K562 (cell line): ENCODE measurements around the gene DSCAM. TPM values are rescaled to one million over a fixed set of nuclear protein-coding genes. Genes with fewer than 3 reads are reported as not detected.

ENCODE experiments used
- ATAC-seq: fragments of 200-7000 bp; cut with Tn5 transposase; 3 replicates; pipeline ENCODE4 v1.9.1; 2020; ENCODE audit warnings: moderate library complexity
- BruUV-seq: library from RNA; stranded (reverse); fragments of 400-500 nt; replicated peaks from 2 replicates; lab custom pipeline; 2021; lab: Mats Ljungman, UMichigan
- CTCF ChIA-PET: fragments of 300-600 bp; formaldehyde crosslinking; extraction: SDS; loops from one replicate; lab custom pipeline; 2021; ENCODE audit warnings: low intra/inter-chr PET ratio; lab: Yijun Ruan, JAX
- POLR2A ChIA-PET: fragments of 300-600, 350-650 bp; sonication (Branson Sonifier 250); formaldehyde crosslinking; extraction: SDS; loops from one replicate; lab custom pipeline; 2021; ENCODE audit warnings: antibody characterized with exemption, inconsistent platforms; lab: Yijun Ruan, JAX
- DNase-seq, 4 experiments: peaks; one replicate each; pipeline versions ENCODE4 v3.0.0 to v3.0.0-alpha.2; 2011 to 2018; ENCODE audit warnings: low spot score in 3 of 4, mixed read lengths in 3 of 4; ENCODE audit errors: extremely low read depth in 1 of 4
- FAIRE-seq: peaks from 2 replicates; lab custom pipeline; 2011; peaks lifted over from hg19 to GRCh38; lab: Jason Lieb, UNC
- H2AFZ ChIP-seq: 2 replicates; pipeline ENCODE4 v1.6.0; 2011; ENCODE audit warnings: low read depth, low read length, control low read depth, inconsistent platforms
- H3K27ac ChIP-seq: fragments of 200-600 bp; 3 replicates; pipeline ENCODE4 v1.8.0; 2011; ENCODE audit warnings: low read depth, mild to moderate bottlenecking, control low read depth, inconsistent platforms, low read length, moderate library complexity, mixed read lengths; ENCODE audit errors: extremely low read depth
- H3K27me3 ChIP-seq, 2 experiments: fragments of 300-600 bp in 1 of 2; 2 replicates in 1 of 2; 3 replicates in 1 of 2; pipeline versions ENCODE4 v1.6.0 to v1.8.0; 2011; ENCODE audit warnings: inconsistent platforms in 2 of 2, low read length in 2 of 2, mild to moderate bottlenecking in 1 of 2, mixed read lengths in 1 of 2, moderate library complexity in 1 of 2; ENCODE audit not compliant: control insufficient read depth in 2 of 2, insufficient read depth in 2 of 2
- H3K36me3 ChIP-seq: fragments of 300-600 bp; 3 replicates; pipeline ENCODE4 v1.8.0; 2011; ENCODE audit warnings: mild to moderate bottlenecking, low read length, inconsistent platforms; ENCODE audit not compliant: control insufficient read depth, insufficient read depth
- H3K4me1 ChIP-seq, 2 experiments: fragments of 200-600 bp in 1 of 2; replicated peaks in 1 of 2; 2 replicates in 1 of 2; 3 replicates in 1 of 2; pipeline versions ENCODE4 v1.5.1 to v1.8.0; 2011; ENCODE audit warnings: inconsistent platforms in 2 of 2, low read length in 2 of 2, mild to moderate bottlenecking in 1 of 2, mixed read lengths in 1 of 2, moderate library complexity in 1 of 2; ENCODE audit not compliant: control insufficient read depth in 2 of 2, insufficient read depth in 2 of 2
- H3K4me2 ChIP-seq: 2 replicates; pipeline ENCODE4 v1.6.1; 2011; ENCODE audit warnings: low read length, control low read depth, inconsistent platforms, mixed read lengths; ENCODE audit not compliant: insufficient read depth
- H3K4me3 ChIP-seq: fragments of 200-600 bp; sonication (generic), shearing (Covaris generic); 2 replicates; pipeline ENCODE4 v1.5.1; 2016; ENCODE audit warnings: control low read depth, inconsistent platforms
- H3K79me2 ChIP-seq: fragments of 200-600 bp; 3 replicates; pipeline ENCODE4 v1.8.0; 2011; ENCODE audit warnings: low read length, inconsistent platforms; ENCODE audit not compliant: control insufficient read depth, insufficient read depth
- H3K9ac ChIP-seq, 2 experiments: 2 replicates each; pipeline versions ENCODE4 v1.6.0 to v1.6.1; 2011; ENCODE audit warnings: low read depth in 2 of 2, low read length in 2 of 2, control low read depth in 1 of 2, inconsistent platforms in 1 of 2, mild to moderate bottlenecking in 1 of 2, mixed read lengths in 1 of 2; ENCODE audit not compliant: insufficient read depth in 1 of 2
- H3K9me1 ChIP-seq: one replicate; pipeline ENCODE4 v1.6.0; 2011; ENCODE audit warnings: inconsistent platforms, mild to moderate bottlenecking, low read length, moderate library complexity; ENCODE audit not compliant: control insufficient read depth, insufficient read depth
- H3K9me3 ChIP-seq: replicated peaks from 2 replicates; pipeline ENCODE4 v1.5.1; 2011; ENCODE audit warnings: low read depth, low read length, inconsistent platforms; ENCODE audit not compliant: control insufficient read depth, insufficient read depth
- H4K20me1 ChIP-seq: replicated peaks from 2 replicates; pipeline ENCODE4 v1.6.1; 2011; ENCODE audit warnings: low read length, inconsistent platforms, mixed read lengths; ENCODE audit not compliant: control insufficient read depth, insufficient read depth
- BRF1 ChIP-seq: IDR thresholded peaks from 3 replicates; pipeline ENCODE4 v1.6.1; 2011; ENCODE audit warnings: borderline replicate concordance, mild to moderate bottlenecking; ENCODE audit not compliant: insufficient read length; ENCODE audit errors: extremely low read depth
- PHF21A ChIP-seq: fragments of 450-650 bp; IDR thresholded peaks from 2 replicates; pipeline ENCODE4 v1.6.1; 2017; ENCODE audit warnings: low read depth, borderline replicate concordance
- SIRT6 ChIP-seq: IDR thresholded peaks from one replicate; pipeline ENCODE4 v1.6.1; 2012; ENCODE audit warnings: low read depth, mild to moderate bottlenecking, control low read depth, inconsistent platforms, low read length, moderate library complexity
- ZBTB11 ChIP-seq, 3 experiments: fragments of 200-800 bp in 1 of 3; fragments of 250-450 bp in 1 of 3; fragments of 450-650 bp in 1 of 3; sonication (Bioruptor Pico) in 1 of 3; sonication (Bioruptor generic) in 1 of 3; formaldehyde crosslinking in 1 of 3; IDR thresholded peaks; 2 replicates each; pipeline versions ENCODE4 v1.6.1 to v1.8.0; 2016 to 2022; ENCODE audit warnings: mild to moderate bottlenecking in 2 of 3, missing genetic modification characterization in 2 of 3, missing compliant biosample characterization in 1 of 3, moderate library complexity in 1 of 3
- ZNF449 ChIP-seq: fragments of 250-450 bp; sonication (Bioruptor Pico); IDR thresholded peaks from 2 replicates; pipeline ENCODE4 v1.8.0; 2022; ENCODE audit warnings: moderate library complexity, mild to moderate bottlenecking, inconsistent platforms
- WGBS: fragments of 100-300 bp; shearing (Covaris generic); methylation state at CpG from one replicate; pipeline ENCODE4 v1.1.6; 2016; ENCODE audit warnings: low coverage, mixed read lengths; ENCODE audit not compliant: insufficient coverage; ENCODE audit errors: missing lambda C conversion rate; 5-methylcytosine and 5-hydroxymethylcytosine counted together
- in situ Hi-C: fragments of 300-500 bp; cut with MboI; formaldehyde crosslinking; loops from 4 replicates; pipeline ENCODE4 v1.15.0; 2018; ENCODE audit warnings: inconsistent platforms, mixed read lengths
- intact Hi-C: fragments of 100-400 bp; cut with micrococcal nuclease; formaldehyde crosslinking; loops from 2 replicates; pipeline ENCODE4 v1.14.2; 2022
- polyA plus RNA-seq, 8 experiments: library from polyadenylated mRNA; depleted of rRNA in 4 of 8; stranded (reverse) in 5 of 8; unstranded in 3 of 8; fragments of >200 nt; fragmentation: Nextera tagmentation in 2 of 8; fragmentation: Illumina TruSeq in 1 of 8; extraction: Ambion mirVana in 2 of 8; extraction: Trizol in 1 of 8; gene quantifications; 2 replicates each; pipeline versions ENCODE4 v1.2.1 to v1.2.3, GENCODE V29; 2011 to 2014; ENCODE audit warnings: inconsistent platforms in 1 of 8, missing spikeins in 1 of 8
- total RNA-seq, 7 experiments: library from RNA; depleted of rRNA in 6 of 7; stranded (reverse); fragments of >200 nt in 6 of 7; fragmentation: Illumina TruSeq in 2 of 7; extraction: Trizol in 2 of 7; gene quantifications; 2 replicates each; pipeline versions ENCODE4 v1.2.1 to v1.2.3, GENCODE V29; 2011 to 2021; ENCODE audit warnings: low replicate concordance in 1 of 7

Gene DSCAM
- total and polyA plus RNA-seq, 9 of the 15 experiments (the other 6 are each of a cell fraction or from before 2014, with no cell fraction given), result not detected

GRCh38 chr21:40345711-40346321, 501.1 kb downstream of the DSCAM start (continued):
- no peak for TF ChIP-seq PHF21A

GRCh38 chr21:40340357-40340756, 506.6 kb downstream of the DSCAM start:
- Histone ChIP-seq H3K9me1 (no peaks in the 10 kb centered on the region), H3K4me1 (no peaks in the 10 kb centered on the region), H3K36me3 (no peaks in the 10 kb centered on the region), H3K4me2 (no peak overlapping the region), H4K20me1 (no peaks in the 10 kb centered on the region), H3K9me3 (no peaks in the 10 kb centered on the region), H3K27ac (no peak overlapping the region), H3K79me2 (no peaks in the 10 kb centered on the region), H2AFZ (no peak overlapping the region), H3K4me3 (no peak overlapping the region), H3K9ac (no peak overlapping the region), H3K27me3 (no peaks in the 10 kb centered on the region)
- in situ Hi-C loops, result no loop called here
- TF ChIP-seq SIRT6, result no peak
- no TSS peak for BruUV-seq
- DNase-seq, result no peak
- POLR2A ChIA-PET, result interaction anchor here (0.8 kb wide), 1 partner anchor 9 kb away, joined by 3 read pairs; no protein-coding TSS in a partner anchor
- no peak for ATAC-seq
- CTCF ChIA-PET, result interaction anchor here (0.6 kb wide), 1 partner anchor 278 kb away, joined by 4 read pairs; no protein-coding TSS in a partner anchor
- intact Hi-C loops, result no loop called here
- FAIRE-seq, result no peak

GRCh38 chr21:40339050-40339449, 507.9 kb downstream of the DSCAM start:
- Histone ChIP-seq H3K27me3 (no peaks in the 10 kb centered on the region), H3K4me1 (no peaks in the 10 kb centered on the region), H3K79me2 (no peaks in the 10 kb centered on the region), H3K9ac (no peak overlapping the region), H3K9me3 (no peaks in the 10 kb centered on the region), H3K27ac (no peak overlapping the region), H2AFZ (no peak overlapping the region), H3K36me3 (no peaks in the 10 kb centered on the region), H4K20me1 (no peaks in the 10 kb centered on the region), H3K4me3 (no peak overlapping the region), H3K9me1 (no peaks in the 10 kb centered on the region), H3K4me2 (no peak overlapping the region)
- ChIA-PET POLR2A (no interaction called here), CTCF (no interaction called here)
- no TSS peak for BruUV-seq
- ATAC-seq (no peak), FAIRE-seq (no peak), DNase-seq (no peak)
- in situ Hi-C loops, result no loop called here
- intact Hi-C loops, result no loop called here
- under 1% methylated on average over 18 of the region's 18 CpGs for WGBS
- TF ChIP-seq BRF1, result no peak
- TF ChIP-seq ZNF449 (CRISPR knock-in tag), result no peak
- TF ChIP-seq ZBTB11 (CRISPR knock-in tag; IDR thresholded peaks at IDR 0.05), result peak in 1 of 3 experiments; percentile 52; a peak in 1 of 6 replicates
